Measurements from ENCODE around the gene MYNN. TPM values are rescaled to one million over a fixed set of nuclear protein-coding genes. Genes with fewer than 3 reads are reported as not detected.

Gene MYNN
- total and polyA plus RNA-seq, 4 donors = 4.2 to 11.6 (median 9.1) TPM

DNA sequence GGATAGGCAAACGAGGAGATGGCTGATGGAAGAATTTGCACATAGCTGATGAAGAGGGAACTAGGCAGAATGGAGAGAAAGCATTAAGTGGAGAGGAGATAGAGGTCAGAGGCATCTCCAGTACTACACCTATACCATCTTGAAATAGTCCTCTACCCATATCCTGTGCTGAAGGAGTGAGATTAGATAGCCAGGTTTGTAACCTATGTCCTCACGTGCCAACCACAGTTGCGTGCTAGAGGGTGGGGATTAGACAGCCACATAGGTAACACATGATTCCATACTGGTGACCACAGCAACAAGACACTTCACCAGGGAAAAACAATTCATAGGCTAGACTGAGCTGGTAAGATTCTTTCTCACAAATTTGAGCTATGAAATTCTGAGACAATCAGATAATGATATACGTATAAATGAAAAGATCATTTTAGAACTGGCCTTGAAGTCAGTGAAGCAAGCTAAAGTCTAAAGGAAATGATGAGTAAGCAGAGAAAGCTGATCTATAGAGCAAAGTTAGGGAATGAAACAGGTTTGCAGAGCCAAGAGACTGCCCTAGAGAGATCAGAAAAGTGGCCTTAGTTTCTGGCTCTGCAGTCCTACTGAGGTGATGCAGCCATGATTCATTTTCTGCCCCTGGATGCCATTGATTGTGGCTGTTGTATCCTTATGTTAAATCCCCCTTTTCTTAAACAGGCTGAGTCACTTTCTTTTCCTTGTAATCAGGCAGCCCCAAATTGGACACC is 17.7 kb downstream of the MYNN start:
- H3K9ac ChIP-seq (ENCODE audit: low read depth in 1 of 2, low read length in 2 of 2) = no peak overlapping the region
- H3K27me3 ChIP-seq (ENCODE audit: control insufficient read depth in 4 of 4, insufficient read depth in 4 of 4, low read length in 3 of 4) = no peaks in the 10 kb centered on the region
- 91% methylated on average over 4 of the region's 4 CpGs for WGBS
- no peak for DNase-seq (ENCODE audit: low spot score)
- no peaks in the 10 kb centered on the region for H3K4me1 ChIP-seq (ENCODE audit: control insufficient read depth in 4 of 4, insufficient read depth in 4 of 4, low read length in 3 of 4)
- H3K27ac ChIP-seq (ENCODE audit: low read depth in 1 of 2, low read length in 2 of 2) = no peak overlapping the region
- peaks cover 0 to 22% (median 13%) of the 10 kb centered on the region in 4 donors for H3K36me3 ChIP-seq (ENCODE audit: control insufficient read depth in 4 of 4, insufficient read depth in 3 of 4, low read depth in 1 of 4, low read length in 3 of 4)
- no peaks in the 10 kb centered on the region for H3K9me3 ChIP-seq (ENCODE audit: control insufficient read depth in 4 of 4, low read length in 3 of 4)
- TF ChIP-seq, protein P1, sequence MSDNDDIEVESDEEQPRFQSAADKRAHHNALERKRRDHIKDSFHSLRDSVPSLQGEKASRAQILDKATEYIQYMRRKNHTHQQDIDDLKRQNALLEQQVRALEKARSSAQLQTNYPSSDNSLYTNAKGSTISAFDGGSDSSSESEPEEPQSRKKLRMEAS (IDR thresholded peaks at IDR 0.05) = no peak
- TF ChIP-seq HNF4A (conservative IDR thresholded peaks at IDR 0.05) (no peak), HNF4G (IDR thresholded peaks at IDR 0.05) (no peak), EGR1 (IDR thresholded peaks at IDR 0.05; ENCODE audit: low read depth in 2 of 2) (no peak), RXRA (IDR thresholded peaks at IDR 0.05) (no peak)
- TF ChIP-seq, protein P2, sequence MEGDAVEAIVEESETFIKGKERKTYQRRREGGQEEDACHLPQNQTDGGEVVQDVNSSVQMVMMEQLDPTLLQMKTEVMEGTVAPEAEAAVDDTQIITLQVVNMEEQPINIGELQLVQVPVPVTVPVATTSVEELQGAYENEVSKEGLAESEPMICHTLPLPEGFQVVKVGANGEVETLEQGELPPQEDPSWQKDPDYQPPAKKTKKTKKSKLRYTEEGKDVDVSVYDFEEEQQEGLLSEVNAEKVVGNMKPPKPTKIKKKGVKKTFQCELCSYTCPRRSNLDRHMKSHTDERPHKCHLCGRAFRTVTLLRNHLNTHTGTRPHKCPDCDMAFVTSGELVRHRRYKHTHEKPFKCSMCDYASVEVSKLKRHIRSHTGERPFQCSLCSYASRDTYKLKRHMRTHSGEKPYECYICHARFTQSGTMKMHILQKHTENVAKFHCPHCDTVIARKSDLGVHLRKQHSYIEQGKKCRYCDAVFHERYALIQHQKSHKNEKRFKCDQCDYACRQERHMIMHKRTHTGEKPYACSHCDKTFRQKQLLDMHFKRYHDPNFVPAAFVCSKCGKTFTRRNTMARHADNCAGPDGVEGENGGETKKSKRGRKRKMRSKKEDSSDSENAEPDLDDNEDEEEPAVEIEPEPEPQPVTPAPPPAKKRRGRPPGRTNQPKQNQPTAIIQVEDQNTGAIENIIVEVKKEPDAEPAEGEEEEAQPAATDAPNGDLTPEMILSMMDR (IDR thresholded peaks at IDR 0.05; ENCODE audit: low read depth, low read length, missing input control) = no peak
- no peak overlapping the region for H3K4me3 ChIP-seq (ENCODE audit: low read depth in 1 of 3, low read length in 3 of 3)

DNA sequence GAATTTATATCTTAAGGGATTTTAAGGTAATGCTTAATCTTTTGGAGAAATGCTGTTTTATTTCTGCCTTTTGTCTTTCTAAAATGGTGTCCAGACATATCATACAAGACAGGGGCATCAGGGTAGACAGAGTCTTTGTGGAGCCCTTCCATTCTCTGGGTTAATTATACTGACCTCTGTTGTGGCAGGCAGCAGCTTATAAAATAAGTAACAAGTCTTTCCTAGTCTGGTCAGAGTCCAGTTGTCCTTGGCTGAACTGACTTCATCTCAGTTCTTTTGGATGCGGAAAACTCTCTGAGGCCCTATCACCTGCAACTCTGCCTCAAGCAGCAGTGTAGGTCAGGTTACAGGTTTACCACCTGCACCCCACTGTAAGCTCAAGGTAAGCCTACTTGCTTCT is 19.2 kb downstream of the MYNN start:
- 99% methylated on average over 1 of the region's 1 CpG for WGBS
- Histone ChIP-seq H3K27ac (ENCODE audit: low read depth in 1 of 2, low read length in 2 of 2) (no peak overlapping the region), H3K27me3 (ENCODE audit: control insufficient read depth in 4 of 4, insufficient read depth in 4 of 4, low read length in 3 of 4) (no peaks in the 10 kb centered on the region), H3K9ac (ENCODE audit: low read depth in 1 of 2, low read length in 2 of 2) (no peak overlapping the region), H3K9me3 (ENCODE audit: control insufficient read depth in 4 of 4, low read length in 3 of 4) (no peaks in the 10 kb centered on the region), H3K36me3 (ENCODE audit: control insufficient read depth in 4 of 4, insufficient read depth in 3 of 4, low read depth in 1 of 4, low read length in 3 of 4) (peaks cover 0 to 11% (median 4%) of the 10 kb centered on the region in 4 donors), H3K4me1 (ENCODE audit: control insufficient read depth in 4 of 4, insufficient read depth in 4 of 4, low read length in 3 of 4) (no peaks in the 10 kb centered on the region), H3K4me3 (ENCODE audit: low read depth in 1 of 3, low read length in 3 of 3) (no peak overlapping the region)
- no peak for TF ChIP-seq NR2F2 (IDR thresholded peaks at IDR 0.05)
- TF ChIP-seq, protein P1 (IDR thresholded peaks at IDR 0.05) = no peak
- TF ChIP-seq, protein P3, sequence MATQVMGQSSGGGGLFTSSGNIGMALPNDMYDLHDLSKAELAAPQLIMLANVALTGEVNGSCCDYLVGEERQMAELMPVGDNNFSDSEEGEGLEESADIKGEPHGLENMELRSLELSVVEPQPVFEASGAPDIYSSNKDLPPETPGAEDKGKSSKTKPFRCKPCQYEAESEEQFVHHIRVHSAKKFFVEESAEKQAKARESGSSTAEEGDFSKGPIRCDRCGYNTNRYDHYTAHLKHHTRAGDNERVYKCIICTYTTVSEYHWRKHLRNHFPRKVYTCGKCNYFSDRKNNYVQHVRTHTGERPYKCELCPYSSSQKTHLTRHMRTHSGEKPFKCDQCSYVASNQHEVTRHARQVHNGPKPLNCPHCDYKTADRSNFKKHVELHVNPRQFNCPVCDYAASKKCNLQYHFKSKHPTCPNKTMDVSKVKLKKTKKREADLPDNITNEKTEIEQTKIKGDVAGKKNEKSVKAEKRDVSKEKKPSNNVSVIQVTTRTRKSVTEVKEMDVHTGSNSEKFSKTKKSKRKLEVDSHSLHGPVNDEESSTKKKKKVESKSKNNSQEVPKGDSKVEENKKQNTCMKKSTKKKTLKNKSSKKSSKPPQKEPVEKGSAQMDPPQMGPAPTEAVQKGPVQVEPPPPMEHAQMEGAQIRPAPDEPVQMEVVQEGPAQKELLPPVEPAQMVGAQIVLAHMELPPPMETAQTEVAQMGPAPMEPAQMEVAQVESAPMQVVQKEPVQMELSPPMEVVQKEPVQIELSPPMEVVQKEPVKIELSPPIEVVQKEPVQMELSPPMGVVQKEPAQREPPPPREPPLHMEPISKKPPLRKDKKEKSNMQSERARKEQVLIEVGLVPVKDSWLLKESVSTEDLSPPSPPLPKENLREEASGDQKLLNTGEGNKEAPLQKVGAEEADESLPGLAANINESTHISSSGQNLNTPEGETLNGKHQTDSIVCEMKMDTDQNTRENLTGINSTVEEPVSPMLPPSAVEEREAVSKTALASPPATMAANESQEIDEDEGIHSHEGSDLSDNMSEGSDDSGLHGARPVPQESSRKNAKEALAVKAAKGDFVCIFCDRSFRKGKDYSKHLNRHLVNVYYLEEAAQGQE (IDR thresholded peaks at IDR 0.05) = no peak
- no peak for TF ChIP-seq GABPA (IDR thresholded peaks at IDR 0.05 in 1 of 2, conservative IDR thresholded peaks at IDR 0.05 in 1 of 2)
- TF ChIP-seq EGR1 (IDR thresholded peaks at IDR 0.05; ENCODE audit: low read depth in 2 of 2) = no peak
- no peak for TF ChIP-seq HNF4A (conservative IDR thresholded peaks at IDR 0.05)
- no peak for TF ChIP-seq RAD21 (IDR thresholded peaks at IDR 0.05)
- TF ChIP-seq, protein P2 (IDR thresholded peaks at IDR 0.05; ENCODE audit: low read depth, low read length, missing input control) = no peak
- TF ChIP-seq TAF1 (conservative IDR thresholded peaks at IDR 0.05) = no peak
- no peak for TF ChIP-seq SP1 (IDR thresholded peaks at IDR 0.05)
- no peak for TF ChIP-seq RXRA (IDR thresholded peaks at IDR 0.05)
- no peak for TF ChIP-seq FOXA2 (IDR thresholded peaks at IDR 0.05)
- TF ChIP-seq FOXA1 (IDR thresholded peaks at IDR 0.05) = no peak
- no peak for DNase-seq (ENCODE audit: low spot score)

All from liver (tissue), 9 donors.